Measurements from ENCODE around the gene MICAL3.
"Not testable (repeated sequence)": the region's sequence is repeated elsewhere in the genome, so short reads cannot be mapped to it uniquely, and the experiment has no call there.

DNA sequence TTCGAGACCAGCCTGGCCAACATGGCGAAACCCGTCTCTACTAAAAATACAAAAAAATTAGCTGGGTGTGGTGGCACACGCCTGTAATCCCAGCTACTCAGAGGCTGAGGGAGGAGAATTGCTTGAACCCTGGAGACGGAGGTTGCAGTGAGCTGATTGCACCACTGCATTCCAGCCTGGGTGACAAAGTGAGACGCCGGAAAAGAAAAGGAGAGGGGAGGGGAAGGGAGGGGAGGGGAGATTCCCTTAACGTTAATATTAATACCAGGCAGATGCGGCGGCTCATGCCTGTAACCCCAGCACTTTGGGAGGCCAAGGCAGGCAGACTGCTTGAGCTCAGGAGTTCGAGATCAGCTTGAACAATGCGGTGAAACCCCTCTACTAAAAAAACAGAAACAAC lies 26.8 kb upstream of the MICAL3 start:
- TF ChIP-seq TFAM (CRISPR knock-in tag; conservative IDR thresholded peaks at IDR 0.05); ZNF79 (CRISPR knock-in tag; IDR thresholded peaks at IDR 0.05; ENCODE audit: low read depth): not testable (repeated sequence)

All from K562 (cell line).